T-helper 9 cell (primary cell): ENCODE data around the gene MPC1.
"Not testable (repeated sequence)": the region's sequence is repeated elsewhere in the genome, so short reads cannot be mapped to it uniquely, and the experiment has no call there.

Experiments
- DNase-seq: peaks from one replicate; pipeline ENCODE4 v3.0.0-alpha.2; 2020

Gene MPC1

GRCh38 chr6:166379103-166379586 lies 3.6 kb downstream of the MPC1 start:
- no peak for DNase-seq

DNA sequence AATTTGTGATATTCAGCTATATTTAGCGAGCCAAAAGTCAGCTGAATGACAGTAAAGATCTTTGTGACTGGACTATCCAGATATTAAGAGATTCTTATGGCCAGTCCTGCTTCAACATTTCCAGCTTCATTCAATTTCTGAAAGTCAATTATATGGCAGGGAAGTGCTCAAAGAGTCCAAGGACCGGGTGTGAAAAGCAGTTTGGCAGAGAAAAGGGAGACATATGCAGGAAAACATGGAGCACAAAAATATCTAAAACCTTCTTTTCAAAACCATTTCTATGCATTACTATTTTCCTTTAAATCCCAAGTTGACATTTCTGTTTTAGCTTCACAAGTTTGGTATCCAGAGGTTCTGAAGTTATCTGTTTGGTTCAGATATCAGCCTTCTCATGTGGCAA lies 5.0 kb downstream of the MPC1 start:
- no peak for DNase-seq

DNA sequence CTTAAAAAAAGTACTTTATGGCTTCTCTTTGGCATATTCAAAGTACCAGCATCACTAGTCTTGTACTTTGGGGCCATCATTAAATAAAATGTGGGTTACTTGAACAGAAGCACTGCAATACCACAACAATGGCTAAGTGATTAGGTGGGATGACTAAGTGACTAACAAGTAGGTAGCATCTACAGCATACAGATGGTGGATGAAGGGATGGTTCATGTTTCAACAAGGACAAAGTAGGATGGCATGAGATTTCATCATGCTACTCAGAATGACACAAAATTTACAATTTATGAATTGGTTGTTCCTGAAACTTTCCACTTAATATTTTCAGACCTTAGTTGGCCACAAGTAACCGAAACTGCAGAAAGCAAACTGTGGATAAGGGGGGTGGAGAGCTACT lies 7.7 kb downstream of the MPC1 start:
- no peak for DNase-seq

GRCh38 chr6:166370489-166370888 lies 12.3 kb downstream of the MPC1 start:
- DNase-seq = no peak

GRCh38 chr6:166369782-166370181 lies 13.0 kb downstream of the MPC1 start:
- DNase-seq = no peak

- no peak for DNase-seq
Measured at GRCh38 chr6:166366921-166367320, 15.8 kb downstream of the MPC1 start.

GRCh38 chr6:166365806-166366205 lies 16.9 kb downstream of the MPC1 start:
- DNase-seq = no peak

DNA sequence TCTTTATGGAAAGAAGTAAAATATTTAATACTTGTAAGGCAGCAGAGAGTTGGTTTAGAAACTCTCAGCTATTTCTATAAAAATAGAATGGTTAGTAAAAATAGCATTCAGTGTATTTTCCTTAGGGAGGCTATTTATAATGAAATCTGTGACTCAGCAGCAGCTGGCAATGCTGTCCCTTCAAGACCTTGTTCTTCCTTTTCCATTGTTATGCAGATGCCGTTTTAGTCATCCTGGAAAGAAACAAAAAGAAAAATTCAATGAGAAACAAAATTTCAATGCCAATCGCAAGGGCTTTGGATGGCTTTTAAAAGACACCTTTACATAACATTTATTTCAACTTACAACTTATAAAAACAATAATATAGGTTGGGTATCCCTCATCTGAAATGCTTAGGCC lies 17.5 kb downstream of the MPC1 start:
- no peak for DNase-seq

DNA sequence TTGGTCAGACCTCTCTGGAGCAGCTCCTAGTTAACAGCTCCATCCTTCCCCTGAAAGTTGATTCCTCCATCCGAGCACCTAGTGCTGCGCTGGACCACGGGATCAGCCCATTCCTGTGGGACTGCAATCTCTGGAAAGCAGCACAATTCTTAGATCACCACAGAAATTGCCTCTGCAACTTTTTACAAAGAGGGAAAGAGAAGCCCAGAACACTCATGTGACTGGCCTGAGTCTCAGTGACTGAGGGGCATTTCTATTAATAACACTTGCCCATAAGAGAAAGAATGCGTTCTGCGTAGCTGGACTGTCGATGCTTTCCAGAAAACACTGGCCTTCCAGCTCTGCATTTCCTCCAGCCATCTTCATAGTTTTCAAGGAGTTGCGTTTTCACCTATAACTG lies 18.3 kb downstream of the MPC1 start:
- no peak for DNase-seq

DNA sequence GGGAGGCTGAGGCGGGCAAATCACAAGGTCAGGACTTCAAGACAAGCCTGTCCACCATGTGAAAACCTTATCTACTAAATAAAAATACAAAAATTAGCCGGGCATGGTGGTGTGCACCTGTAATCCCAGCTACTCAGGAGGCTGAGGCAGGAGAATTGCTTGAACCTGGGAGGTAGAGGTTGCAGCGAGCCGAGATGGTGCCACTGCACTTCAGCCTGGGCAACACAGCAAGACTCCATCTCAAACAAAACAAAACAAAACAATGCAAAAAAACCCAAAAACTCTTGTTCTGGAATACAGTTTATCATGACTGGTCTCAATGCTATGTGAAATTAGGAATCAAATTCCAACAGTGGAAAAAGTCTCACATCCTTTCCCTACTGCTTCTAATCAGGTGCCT lies 20.3 kb downstream of the MPC1 start:
- not testable (repeated sequence) for DNase-seq

DNA sequence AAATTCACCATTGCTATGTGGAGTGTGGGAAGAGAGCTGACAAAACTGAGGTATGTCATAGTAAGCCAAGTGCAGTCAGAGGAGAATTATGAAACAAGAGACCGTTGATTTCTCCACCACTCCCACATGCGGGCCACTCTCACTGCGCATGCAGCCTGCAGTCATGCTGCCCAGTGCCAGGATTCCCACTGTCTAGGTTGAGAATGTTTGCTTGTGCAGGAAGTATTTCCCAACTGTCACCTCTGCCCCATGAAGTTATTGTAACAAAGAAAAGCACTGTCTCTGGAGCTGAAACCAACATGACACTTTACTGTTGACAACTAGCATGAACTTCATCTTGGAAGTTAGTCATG lies 21.7 kb downstream of the MPC1 start:
- DNase-seq = no peak

- DNase-seq = no peak
Measured at GRCh38 chr6:166360243-166361076, 22.3 kb downstream of the MPC1 start.

GRCh38 chr6:166355552-166355951 lies 27.2 kb downstream of the MPC1 start:
- DNase-seq = no peak

DNA sequence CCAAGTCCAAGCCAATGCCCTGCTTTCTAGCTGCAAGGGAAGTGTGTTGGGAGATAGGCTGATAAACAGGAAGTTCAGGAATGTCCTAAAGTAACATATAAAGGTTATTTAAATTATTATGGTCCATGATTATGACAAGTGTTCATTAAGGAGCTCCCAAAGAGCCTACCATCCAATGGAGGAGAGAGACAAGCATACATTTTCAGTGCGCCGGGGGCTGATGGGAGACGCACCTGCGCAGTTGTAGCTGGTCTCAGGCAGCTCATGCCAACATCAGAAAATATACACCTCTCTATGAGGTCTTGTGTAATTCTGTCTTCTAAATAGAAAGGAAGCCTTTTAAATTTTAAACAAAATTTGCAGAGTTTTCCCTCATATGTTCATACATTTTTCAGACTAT lies 27.8 kb downstream of the MPC1 start:
- DNase-seq = no peak

DNA sequence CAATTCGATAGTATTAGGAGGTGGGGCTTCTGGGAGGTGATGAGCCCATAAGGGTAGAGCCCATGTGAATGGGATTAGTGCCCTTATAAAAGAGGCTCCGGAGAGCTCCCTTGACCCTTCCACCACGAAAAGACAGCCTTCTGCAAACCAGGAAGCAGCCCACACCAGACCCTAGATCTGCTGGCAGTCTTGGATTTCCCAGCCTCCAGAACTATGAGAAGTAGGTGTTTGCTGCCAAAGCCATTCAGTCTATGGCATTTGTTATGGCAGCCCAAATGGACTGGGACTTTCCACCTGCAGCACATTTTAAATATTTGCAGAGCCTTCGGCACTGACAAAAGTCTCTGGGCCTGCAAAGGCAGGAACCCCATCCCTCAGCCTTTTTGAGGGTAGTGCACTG lies 28.6 kb downstream of the MPC1 start:
- DNase-seq = no peak

DNA sequence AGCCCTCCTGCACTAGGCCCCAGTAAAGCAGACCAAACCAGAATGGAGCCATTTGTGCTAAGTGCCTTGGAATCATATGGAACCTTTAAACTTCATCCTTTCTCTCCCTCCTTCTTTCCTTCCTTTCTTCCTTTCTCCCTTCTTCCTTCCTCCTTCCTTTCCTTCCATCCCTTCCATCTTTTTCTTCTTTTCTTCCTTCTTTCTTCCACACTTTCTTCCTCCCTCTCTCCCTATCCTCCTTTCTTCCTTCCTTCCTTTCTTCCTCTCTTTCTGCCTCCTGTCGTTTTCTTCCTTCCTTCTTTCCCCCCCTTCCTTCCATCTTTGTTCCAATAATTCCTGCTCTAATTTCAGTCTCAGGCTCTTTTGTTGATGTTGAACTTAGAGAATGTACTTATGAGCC lies 29.2 kb downstream of the MPC1 start:
- DNase-seq = no peak

DNA sequence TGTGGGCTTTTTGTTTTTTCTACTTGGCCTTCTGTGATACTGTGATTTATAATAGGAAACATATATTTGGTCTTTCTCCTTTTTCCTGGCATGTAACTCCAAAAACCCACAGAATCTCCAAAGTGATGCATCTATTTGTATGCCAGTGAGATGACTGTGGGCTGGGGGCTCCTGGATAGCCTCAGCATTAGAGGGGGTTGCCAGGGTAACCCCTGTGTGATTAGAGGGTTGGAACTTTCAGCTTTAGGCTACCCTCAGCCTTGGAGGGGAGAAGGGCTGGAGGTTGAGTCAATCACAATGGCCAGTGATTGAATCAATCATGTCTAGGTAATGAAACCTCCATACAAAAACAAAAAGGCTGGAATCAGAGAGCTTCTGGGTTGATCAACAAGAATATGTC lies 29.8 kb downstream of the MPC1 start:
- no peak for DNase-seq

DNA sequence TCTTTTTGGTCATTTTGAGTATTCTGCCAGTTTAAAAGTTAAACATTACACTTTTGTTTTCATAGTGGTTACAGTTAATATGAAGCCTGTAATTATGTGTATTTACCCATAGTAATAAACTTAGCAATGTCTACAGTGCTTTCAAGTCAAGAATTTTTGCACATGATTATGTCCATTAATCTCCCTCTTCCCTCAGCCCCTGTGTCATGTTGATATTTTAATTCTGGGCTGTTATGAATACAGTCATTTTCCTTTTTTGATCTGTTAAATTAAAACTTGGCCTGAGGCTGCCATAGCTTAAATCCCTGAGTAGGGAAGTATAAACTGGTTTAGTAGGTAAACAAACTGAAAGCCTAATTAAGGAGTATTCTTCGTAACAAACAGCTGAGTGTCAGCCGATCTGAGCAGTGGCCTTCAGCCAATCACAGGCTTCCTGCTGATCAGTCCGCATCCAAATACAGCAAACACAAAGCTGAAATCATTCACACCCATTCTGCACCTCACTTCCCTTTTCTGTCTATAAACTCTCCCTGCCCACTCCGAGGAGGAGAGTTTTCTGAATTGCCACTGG lies 30.9 kb downstream of the MPC1 start:
- no peak for DNase-seq

DNA sequence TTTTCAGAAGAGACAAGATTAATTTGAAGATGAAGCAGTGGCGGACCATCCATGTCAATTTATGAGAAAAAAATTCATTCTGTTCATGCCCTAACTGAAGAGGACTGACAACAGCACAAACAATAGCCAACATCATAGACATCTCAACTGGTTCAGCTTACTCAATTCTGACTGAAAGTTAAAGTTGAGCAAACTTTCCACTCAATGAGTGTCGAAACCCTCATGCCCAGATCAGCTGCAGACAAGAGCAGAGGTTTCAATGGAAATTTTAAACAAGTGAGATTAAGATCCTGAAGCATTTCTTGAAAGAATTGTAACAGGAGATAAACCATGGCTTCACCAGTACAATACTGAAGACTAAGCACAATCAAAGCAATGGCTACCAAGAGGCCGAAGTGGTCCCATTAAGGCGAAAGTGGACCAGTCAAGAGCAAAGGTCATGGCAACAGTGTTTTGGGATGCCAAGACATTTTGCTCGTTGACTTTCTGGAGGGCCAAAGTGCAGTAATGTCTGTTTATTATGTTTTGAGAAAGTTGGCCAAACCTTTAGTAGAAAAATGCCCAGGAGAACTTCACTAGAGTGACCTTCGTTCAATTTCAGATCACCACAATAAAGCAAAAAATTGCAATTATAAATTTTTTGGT lies 34.3 kb downstream of the MPC1 start:
- no peak for DNase-seq

DNA sequence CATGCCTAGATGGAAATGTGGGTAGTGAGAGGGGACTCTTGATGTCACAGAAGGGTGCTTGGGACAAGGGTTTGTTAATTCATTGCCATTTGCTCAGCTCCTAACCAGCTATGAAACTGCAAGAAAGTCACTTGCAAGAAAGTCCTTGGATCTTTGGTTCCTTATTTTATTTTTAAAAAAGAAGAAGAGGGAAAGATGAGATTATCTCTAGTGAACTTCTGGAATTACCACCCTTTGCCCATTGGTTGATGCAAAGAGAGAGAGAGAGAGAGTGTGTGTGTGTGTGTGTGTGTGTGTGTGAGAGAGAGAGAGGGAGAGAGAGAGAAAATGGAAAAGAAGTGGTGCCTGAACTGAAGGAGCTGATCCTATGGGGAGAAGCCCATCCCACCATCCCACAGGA lies 35.8 kb downstream of the MPC1 start:
- DNase-seq = no peak

DNA sequence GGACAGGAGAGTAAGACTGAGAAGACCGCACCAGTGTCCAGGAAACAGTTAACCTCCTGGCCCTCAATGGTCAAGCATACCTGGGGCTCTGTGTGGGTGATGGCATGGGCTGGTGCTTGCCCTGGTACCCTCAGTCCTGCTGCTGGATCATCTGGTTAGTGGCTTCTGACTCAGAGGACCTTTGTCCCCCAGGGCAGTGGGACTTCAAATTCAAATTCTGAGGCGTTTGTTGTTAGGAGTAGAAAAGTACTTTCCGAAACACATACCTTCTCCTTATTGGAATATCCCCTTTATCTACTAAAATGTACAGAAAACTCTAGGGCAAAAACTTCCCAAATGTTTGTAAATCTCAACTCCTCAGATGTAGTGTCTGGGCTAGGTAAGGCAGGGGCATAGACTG lies 36.3 kb downstream of the MPC1 start:
- DNase-seq = no peak

DNA sequence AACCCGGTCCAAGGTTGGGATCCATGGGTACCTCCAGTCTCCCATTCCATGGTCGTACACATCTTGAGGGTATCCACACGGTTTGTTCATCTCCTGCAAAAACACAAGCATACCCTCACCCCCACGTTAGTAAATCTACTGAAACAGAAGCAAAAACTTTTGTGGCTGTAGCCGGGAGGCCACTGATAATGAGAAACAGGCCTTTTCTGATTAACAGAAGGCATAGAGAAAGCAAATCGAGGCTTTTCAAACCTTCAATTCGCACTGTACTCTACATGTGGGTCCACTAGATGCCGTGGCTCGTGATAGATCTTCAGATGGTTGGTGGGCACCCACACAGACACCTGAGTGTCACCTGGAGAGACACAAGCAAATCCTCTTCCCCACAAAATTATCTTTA lies 37.1 kb downstream of the MPC1 start:
- not testable (repeated sequence) for DNase-seq

GRCh38 chr6:166344921-166345320 lies 37.8 kb downstream of the MPC1 start:
- not testable (repeated sequence) for DNase-seq

GRCh38 chr6:166344240-166344639 lies 38.5 kb downstream of the MPC1 start:
- no peak for DNase-seq
